HG02885 (cell line): ENCODE measurements around the gene STOML2.

Source experiments
- ATAC-seq: cut with Tn5 transposase; IDR thresholded peaks from one replicate; pipeline ENCODE4 v1.9.1; 2021; ENCODE audit warnings: mild to moderate bottlenecking; ENCODE audit not compliant: unreplicated experiment, poor library complexity

Gene STOML2

GRCh38 chr9:35074141-35074540 is 28.8 kb downstream of the STOML2 start:
- ATAC-seq, result no peak

- no peak for ATAC-seq
Measured at GRCh38 chr9:35073279-35073612, 29.7 kb downstream of the STOML2 start.

- peak; percentile 86 for ATAC-seq
Measured at GRCh38 chr9:35072461-35073278, 30.3 kb downstream of the STOML2 start, which contains the start of gene VCP. Gene VCP, minus strand, starts transcription at chr9:35072625. Its CDS starts 272 bp downstream, at chr9:35072353.

DNA sequence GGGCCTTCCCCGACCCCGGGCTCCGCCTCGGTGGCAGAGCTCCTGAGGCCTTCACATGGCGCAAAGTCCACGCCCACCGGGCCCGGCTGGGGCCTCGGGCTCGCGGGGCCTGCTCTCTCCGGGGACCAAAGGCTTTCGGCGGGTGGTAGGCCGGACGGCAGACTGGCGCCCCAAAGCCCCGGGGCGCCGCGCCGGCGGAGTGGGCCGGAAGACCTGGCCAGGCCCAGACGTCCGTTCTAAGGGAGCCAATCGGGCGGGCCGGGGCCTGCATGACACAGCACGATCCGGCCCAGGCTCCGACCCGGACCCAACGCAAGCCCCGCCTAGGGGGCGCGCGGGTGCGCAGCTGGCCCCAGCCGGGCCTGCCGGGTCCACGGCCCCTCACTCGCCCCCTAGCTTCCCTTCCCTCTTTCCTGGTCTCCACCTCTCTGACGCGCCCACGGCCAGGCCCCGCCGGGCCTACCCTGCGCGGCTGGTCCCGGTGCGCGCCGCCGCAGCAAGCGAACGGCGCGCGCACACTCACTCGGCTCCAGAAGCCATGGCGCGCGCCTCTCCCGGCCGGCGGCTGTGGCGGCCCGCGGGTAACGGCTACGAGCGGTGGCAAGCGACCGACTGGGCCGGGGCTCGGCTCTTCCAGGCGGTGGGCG is 31.0 kb downstream of the STOML2 start:
- peak; percentile 61 for ATAC-seq

DNA sequence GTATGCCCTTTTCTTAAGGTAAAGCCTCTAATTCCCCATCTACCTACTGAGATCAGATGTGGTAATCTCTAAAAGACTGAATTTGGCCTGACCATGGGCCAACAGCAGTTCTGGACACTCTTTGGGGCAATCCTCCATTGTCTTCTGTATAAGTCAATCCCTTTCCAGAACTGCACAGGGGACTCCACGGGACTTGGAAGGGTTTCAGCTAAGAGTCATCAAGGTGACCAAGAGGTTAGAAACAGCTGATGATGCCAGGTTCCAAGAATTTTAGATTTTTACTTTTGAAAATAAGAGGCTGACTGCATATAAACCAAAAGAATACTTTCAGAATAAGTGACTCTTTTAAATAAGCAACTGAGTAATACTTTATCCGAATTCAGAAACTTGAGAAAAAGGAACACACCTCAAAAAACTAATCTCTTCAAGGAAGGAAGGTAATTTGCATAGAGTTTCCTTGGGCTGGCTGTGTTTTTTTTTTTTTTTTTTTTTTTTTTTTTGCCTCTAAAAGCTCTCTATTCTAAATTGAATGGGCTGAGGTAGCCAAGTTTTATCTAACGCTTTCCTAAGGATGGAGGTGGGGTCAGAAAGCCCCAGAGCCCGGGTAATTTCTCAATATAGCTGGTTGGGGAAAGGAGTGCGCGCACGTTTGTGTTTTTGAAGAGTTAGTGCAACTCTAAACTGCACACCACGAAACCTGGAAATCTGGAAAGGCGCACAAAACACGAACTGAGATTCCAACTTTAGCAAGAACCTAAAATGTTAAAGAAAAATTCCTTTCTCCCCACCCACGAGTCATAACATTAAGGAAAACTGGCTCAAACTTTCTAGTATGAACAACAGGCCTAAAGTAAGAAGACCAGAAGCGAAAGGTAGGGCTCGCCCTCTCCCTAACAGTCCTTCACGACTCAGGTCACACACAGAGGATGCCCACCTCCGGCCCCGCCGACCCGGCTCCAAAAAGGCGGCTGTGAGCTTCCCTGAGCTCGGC is 31.8 kb downstream of the STOML2 start:
- no peak for ATAC-seq

GRCh38 chr9:35069020-35069419 is 33.9 kb downstream of the STOML2 start:
- no peak for ATAC-seq

- no peak for ATAC-seq
Measured at GRCh38 chr9:35067056-35067455, 35.9 kb downstream of the STOML2 start.

DNA sequence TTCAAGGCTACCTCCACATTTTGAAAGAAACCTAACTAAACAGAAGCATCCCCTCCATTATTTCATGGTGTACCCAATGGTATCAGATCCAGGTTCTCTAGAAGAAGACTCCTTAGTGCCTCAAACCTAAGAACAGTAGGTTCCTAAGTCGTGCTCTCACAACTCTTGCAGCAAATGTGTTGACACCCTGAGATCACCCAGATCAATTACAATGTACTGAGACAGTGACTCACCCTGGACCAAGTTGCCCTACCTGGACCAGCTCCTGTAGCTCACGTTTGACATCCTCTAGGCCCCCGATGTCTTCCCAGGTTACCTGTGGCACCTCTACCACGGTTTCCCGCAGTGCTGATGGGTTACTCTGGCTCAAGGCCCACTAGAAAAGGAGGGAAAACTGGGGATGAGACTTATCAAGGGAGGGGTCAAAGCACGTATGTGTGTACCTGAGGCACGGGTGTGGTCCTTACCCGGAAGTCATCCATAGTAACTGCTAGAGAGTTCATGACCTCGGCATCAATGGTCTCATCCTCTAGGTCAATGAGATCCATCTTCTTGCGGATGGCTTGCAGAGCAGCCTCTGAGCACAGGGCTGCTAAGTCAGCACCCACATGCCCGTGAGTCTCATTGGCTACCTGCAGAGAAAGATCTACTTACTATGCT is 42.3 kb downstream of the STOML2 start:
- no peak for ATAC-seq

DNA sequence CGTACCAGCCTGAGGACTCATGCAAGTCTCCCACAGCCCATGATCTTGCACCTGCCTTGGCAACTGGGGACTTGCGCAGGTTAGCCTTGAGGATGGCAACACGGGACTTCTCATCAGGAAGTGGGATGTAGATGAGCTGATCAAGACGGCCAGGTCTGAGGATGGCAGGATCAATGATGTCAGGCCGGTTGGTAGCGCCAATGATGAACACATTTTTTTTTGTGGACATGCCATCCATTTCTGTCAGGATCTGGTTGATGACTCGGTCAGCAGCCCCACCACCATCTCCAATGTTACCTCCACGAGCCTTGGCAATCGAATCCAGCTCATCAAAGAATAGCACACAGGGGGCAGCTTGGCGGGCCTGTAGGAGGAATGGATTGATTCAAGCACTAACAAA is 43.5 kb downstream of the STOML2 start:
- ATAC-seq, result no peak

DNA sequence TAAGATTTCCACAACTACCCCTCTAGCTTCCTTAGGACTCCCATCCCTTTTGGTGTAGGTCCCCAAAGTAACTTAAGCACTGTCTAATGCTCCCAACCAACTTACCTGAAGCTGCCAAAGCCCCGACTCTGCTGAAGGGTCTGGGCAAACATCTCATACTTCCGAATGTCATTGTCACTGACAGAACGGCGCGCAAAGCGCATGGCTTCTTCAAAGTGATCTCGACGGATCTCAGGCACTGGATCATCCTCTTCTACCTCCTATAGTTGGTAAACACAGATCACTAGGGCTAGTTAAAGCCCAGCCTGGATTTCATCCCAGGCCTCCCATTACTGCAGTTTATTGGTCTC is 45.7 kb downstream of the STOML2 start:
- no peak for ATAC-seq

- ATAC-seq, result no peak
Measured at GRCh38 chr9:35056571-35057270, 46.2 kb downstream of the STOML2 start.

DNA sequence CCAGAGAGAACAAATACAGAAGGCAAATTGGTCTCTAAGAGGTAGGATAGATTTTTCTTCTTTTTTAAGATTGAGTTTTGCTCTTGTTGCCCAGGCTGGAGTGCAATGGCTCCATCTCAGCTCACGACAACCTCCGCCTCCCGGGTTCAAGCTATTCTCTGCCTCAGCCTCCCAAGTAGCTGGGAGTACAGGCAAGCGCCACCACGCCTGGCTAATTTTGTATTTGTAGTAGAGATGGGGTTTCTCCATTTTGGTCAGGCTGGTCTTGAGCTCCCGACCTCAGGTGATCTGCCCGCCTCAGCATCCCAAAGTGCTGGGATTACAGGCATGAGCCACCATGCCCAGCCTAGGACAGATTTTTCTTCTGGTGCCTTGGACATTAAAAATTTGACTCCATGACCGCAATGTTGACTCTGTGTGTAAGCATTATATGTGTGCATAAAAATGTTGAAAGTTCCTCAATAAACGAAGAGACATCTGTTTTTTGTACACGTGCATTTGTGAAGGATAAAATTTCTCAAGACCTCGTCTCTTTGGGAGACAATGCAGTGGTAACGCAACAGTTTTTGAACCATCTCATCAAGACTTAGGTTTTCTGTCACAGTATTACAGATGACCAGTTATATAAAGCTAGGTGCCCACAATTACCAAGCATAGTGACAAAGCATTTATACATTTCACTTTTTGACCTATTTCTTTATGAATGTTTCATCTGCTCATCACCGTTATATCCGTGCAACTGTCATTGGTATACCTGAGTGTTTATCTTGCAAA is 47.9 kb downstream of the STOML2 start:
- ATAC-seq, result no peak

DNA sequence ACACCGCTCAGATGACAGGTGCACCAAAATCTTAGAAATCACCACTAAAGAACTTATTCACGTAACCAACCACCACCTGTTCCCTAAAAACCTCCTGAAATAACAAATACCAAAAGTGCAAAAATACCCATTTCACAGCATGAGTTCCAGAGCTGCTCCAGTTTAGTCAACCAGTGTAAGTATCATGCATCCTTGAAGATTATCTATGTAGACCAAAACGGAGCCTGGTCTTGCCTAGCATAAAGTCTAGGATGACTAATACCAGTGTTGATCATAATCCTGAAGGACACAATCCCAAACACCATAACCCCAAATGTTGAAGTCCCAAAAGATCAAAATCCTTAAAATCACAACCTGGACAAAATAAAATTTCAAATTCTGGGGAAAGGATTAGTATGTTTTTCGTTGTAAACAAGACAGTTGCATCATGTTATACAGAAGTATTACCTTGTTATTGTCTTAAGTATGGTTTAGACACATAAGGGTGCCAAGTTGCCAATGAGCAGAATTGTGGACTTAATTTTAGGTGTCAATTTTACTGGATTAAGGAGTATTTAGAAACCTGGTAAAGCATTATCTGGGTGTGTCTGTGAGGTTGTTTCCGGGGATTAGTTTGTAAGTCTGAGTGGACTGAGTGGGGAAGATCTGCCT is 48.6 kb downstream of the STOML2 start:
- ATAC-seq, result no peak

DNA sequence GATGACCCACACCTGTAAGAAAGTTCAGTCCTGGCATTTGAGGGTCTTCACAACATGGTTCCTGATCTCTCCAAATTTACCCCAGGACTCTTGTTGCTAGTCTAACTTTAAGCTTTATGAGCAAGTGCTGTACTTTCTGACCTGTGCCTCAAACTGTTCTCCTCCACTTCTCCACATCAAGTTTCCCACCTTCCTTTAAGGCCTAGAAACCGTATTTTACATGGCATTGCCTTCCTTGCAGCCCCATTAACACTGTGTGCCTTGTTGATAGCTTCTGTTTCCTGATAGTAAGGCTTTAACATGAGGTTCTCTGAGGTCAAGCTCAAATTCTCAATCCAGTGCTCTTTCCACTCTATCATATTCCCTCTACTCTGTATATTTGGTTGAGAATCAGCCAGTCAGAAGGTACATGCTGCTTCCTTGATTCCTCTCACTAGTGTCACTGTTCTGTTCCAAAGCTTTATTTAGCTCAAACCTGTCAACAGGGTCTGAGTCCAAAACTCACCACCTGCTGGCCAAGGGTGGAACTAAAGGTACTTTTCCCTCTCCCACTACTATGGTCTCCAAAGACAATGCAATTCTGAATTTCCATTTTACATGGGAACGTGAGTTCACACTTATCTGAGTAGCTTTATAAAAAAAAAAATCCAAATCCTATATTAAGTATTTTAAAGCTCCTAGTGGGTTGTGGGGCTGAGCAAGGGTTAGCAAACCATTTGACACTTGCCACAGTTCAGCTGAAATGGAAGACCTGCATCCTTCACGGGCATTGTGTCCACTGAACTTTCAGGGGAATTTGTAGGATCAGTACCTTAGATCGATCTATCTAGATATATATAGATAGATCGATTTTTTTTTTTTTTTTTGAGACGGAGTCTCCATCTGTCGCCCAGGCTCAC is 51.6 kb downstream of the STOML2 start:
- ATAC-seq, result no peak
